ENCODE measurements around the gene HRNR. TPM values are rescaled to one million over a fixed set of nuclear protein-coding genes. Genes with fewer than 3 reads are reported as not detected.

HRNR gene
- total RNA-seq, 6 donors from 2014 or later: not detected

DNA sequence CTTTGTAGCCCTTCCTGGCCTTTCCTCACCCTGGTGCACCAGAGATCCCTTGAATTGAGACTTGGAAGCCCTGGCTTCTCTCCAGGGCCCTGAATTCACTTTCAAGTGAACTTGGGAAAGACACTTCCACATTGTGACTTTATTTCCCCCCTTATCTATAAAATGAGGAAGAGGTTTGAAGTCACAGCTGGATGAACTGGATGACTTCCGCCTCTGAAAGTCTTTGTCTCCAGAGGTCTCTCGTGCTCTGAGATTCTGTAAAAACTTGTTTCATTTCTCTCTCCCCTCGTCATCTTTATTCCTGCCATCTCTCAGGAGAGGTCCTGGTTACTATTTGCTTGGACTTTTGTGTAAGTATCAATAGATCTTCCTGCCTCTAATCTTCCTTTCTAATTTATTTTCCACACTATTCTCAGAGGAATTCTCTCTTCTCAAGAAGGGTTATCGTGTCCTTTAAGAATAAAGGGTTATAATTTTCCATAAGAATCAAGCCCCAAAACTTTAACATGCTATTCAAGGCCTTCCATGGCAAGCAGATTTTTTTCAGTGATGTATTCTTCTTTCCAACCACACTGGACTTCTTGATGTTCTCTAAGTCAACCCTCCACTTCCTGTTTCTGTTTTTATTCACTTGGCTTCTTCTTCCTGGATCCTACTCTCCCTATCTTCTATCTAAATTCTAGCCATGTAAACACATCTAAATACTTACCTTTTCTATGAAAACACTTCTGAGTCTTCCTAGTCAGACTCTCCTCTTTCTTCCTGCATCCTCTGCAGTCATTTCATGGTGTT, 58.5 kb downstream of the HRNR start:
- WGBS, 2 donors: 71 to 84% methylated on average over 4 of the region's 4 CpGs
- H3K4me3 ChIP-seq: no peak overlapping the region

GRCh38 chr1:152164517-152165136, 59.4 kb downstream of the HRNR start:
- Histone ChIP-seq H3K27ac (peak overlapping the region in 1 of 4 donors; percentile 28), H3K4me1 (peaks cover 2 to 19% (median 6%) of the 10 kb centered on the region in 4 donors), H3K27me3 (no peaks in the 10 kb centered on the region), H3K4me3 (no peak overlapping the region), H3K9me3 (no peaks in the 10 kb centered on the region), H3K36me3 (no peaks in the 10 kb centered on the region)
- ATAC-seq (ENCODE audit: low FRiP score in 2 of 2) (no peak), DNase-seq (no peak)
- no peak for TF ChIP-seq POLR2A (IDR thresholded peaks at IDR 0.05)
- TF ChIP-seq POLR2AphosphoS5 (IDR thresholded peaks at IDR 0.05): no peak
- WGBS, 2 donors: 59 to 70% methylated on average over 2 of the region's 2 CpGs

More for the DNA sequence above, 58.5 kb downstream of the HRNR start:
- Histone ChIP-seq H3K4me1 (peaks cover 5 to 22% (median 9%) of the 10 kb centered on the region in 4 donors), H3K27me3 (no peaks in the 10 kb centered on the region), H3K36me3 (no peaks in the 10 kb centered on the region), H3K27ac (peak overlapping the region in 1 of 4 donors; percentile 28), H3K9me3 (no peaks in the 10 kb centered on the region)
- DNase-seq (no peak), ATAC-seq (ENCODE audit: low FRiP score in 2 of 2) (no peak)
- TF ChIP-seq EP300 (IDR thresholded peaks at IDR 0.05) (no peak), POLR2AphosphoS5 (IDR thresholded peaks at IDR 0.05) (no peak), POLR2A (IDR thresholded peaks at IDR 0.05) (no peak), CTCF (IDR thresholded peaks at IDR 0.05) (no peak)

DNA sequence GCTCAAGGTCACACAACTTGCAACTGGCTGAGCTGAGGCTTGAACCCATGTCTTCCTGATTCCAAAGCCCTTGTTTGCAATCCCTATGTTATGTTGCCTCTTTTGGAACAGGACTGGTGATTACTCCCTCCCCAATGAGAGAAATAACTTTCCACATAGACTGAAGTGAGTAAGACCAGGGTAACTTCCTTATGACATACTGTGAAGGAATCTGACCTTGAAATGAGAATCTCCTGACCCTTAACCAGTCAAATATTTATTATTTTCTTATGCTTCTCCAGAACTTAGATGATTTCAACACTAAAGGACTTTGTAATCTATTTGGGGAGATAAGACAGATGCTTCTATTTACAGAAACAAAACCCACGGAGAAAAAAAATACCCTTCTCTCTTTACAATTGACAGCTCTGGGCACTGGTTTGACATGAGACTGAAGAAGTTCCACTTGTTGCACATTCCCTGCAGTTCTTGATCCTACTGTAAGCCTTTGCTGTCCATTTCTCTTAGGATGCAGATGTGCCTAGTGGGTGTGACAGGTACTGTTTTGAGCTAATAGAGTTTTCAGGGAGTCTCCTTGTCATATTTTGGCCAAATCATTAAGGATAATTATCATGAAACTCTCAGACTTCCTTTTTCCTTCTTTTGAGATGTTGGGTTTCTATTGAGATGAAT, 61.1 kb downstream of the HRNR start:
- Histone ChIP-seq H3K9me3 (no peaks in the 10 kb centered on the region), H3K27ac (no peak overlapping the region), H3K4me1 (peaks cover 0 to 6% (median 1%) of the 10 kb centered on the region in 4 donors), H3K4me3 (no peak overlapping the region), H3K27me3 (no peaks in the 10 kb centered on the region), H3K36me3 (no peaks in the 10 kb centered on the region)
- ATAC-seq (ENCODE audit: low FRiP score in 2 of 2) (peak in 1 of 2 donors; percentile 66), DNase-seq (no peak)
- 42 to 47% methylated on average over 1 of the region's 1 CpG for WGBS, 2 donors
- no peak for TF ChIP-seq CTCF (IDR thresholded peaks at IDR 0.05)

Other genes starting within 250 kb of the HRNR start
- gene S100A10, start 230.3 kb downstream of the HRNR start, total RNA-seq: 100 to 1,000 TPM in 5 of 6 donors, 10 to 100 TPM in 1; 79.6 to 785 (median 432) TPM
- gene S100A11, start 187.2 kb downstream of the HRNR start, total RNA-seq: 100 to 1,000 TPM; 317 to 578 (median 488) TPM
- gene TCHHL1, start 135.1 kb downstream of the HRNR start, total RNA-seq: not detected
- gene TCHH, start 108.7 kb downstream of the HRNR start, total RNA-seq: 1 to 10 TPM in 1 of 6 donors, under 1 TPM in 3, not detected in 2; 0.15 to 1.0 (median 0.24) TPM
- gene RPTN, start 65.0 kb downstream of the HRNR start, total RNA-seq: not detected
- not detected for gene FLG, start 101.0 kb upstream of the HRNR start, total RNA-seq
- gene FLG2, start 135.8 kb upstream of the HRNR start, total RNA-seq: not detected
- gene CRNN, start 190.1 kb upstream of the HRNR start, total RNA-seq: not detected

All from upper lobe of left lung (tissue), 6 donors.